ENCODE measurements around the gene RAVER1. TPM values are rescaled to one million over a fixed set of nuclear protein-coding genes. Genes with fewer than 3 reads are reported as not detected.

RAVER1 gene
- total RNA-seq, 1 experiment from 2014 or later: 36.1 TPM

GRCh38 chr19:10325732-10326131 lies 7.6 kb downstream of the RAVER1 start:
- TF ChIP-seq CTCF (IDR thresholded peaks at IDR 0.05; ENCODE audit: unreplicated experiment): no peak
- CTCF ChIA-PET: interaction anchor here (0.5 to 0.6 kb wide), 3 partner anchors 46 to 300 kb away, joined by 3 to 4 read pairs (median 4); partner anchors contain the start of gene SLC44A2
- no peaks in the 10 kb centered on the region for H3K27me3 Mint-ChIP-seq (ENCODE audit: insufficient read depth, unreplicated experiment)
- H3K27ac Mint-ChIP-seq (ENCODE audit: low read depth, unreplicated experiment): no peak overlapping the region
- no peak for DNase-seq (ENCODE audit: unreplicated experiment)
- intact Hi-C loops (cut with micrococcal nuclease): no loop called here
- no TSS peak for BruUV-seq (replicated peaks)
- no peak overlapping the region for H3K4me3 Mint-ChIP-seq (ENCODE audit: unreplicated experiment)
- no peaks in the 10 kb centered on the region for H3K4me1 Mint-ChIP-seq (ENCODE audit: insufficient read depth, unreplicated experiment)
- POLR2A ChIA-PET: interaction anchor here (1.3 kb wide), 1 partner anchor 8 kb away, joined by 4 read pairs; the partner anchor contains the start of gene RAVER1
- no peaks in the 10 kb centered on the region for H3K9me3 Mint-ChIP-seq (ENCODE audit: unreplicated experiment)
- H3K36me3 Mint-ChIP-seq (ENCODE audit: insufficient read depth, unreplicated experiment): peaks cover 75% of the 10 kb centered on the region

DNA sequence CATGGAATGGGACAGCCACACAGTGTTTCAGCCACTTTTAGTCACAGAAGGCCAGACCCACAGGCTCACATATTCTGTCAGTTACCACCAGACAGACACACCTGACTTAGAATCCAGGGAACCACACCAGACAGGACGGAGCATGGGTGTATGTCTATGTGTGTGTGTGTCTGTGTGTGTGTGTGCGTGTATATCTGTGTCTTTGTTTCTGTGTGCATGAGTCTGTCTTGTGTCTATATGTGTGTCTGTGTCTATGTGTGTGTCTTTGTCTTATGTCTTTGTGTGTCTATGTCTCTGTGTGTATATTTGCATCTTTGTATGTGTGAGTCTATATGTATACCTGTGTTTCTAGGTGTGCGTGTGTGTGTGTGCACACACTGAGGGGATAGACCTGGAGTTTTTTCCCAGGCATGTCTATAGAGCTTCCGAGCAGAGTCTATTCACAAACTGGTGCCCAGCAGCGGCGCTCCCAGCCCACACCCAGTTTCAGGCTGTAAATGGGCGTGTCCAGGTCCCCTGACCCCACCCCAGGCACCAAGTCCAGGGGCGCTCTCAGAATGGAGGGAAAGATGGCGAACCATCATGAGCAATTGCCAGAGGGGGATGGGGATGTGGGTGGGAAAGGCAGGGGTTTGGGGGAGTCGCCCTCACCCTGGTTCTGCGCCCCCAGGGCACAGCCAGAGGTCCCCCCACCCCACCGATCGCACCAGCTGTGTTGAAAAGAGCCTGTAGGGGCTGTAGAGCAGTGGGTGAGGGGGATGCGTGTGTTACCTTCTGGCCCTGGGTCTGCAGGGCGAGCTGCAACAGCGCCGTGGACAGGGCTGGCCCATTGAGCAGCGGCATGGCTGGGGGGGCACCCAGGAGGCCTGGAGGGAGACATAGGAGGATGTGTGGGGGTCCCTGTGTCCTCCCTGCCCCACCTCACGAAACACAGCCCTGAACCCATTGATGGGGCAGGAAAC lies 11.2 kb downstream of the RAVER1 start:
- CTCF ChIA-PET: no interaction called here
- Mint-ChIP-seq H3K27ac (ENCODE audit: low read depth, unreplicated experiment) (no peak overlapping the region), H3K9me3 (ENCODE audit: unreplicated experiment) (no peaks in the 10 kb centered on the region)

DNA sequence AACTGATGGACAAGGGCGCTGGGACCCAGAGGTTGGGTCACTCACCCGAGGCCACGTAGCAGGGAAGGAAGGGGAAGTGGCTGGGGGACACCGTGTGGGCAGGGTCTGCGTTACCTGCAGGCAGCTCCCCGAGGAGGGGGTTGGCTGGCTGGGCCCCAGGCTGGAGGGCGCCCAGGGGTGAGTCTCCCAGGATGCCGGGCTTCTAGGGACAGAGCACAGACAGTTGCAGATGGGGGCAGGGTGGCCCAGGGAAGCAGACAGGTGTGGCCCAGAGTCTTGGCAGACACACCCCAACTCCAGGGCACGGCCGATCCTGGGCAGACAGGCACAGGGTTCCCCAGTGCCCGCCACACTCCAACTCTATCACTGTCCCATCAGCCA lies 11.9 kb downstream of the RAVER1 start:
- POLR2A ChIA-PET: no interaction called here
- intact Hi-C loops (cut with micrococcal nuclease): no loop called here
- H3K9me3 Mint-ChIP-seq (ENCODE audit: unreplicated experiment): no peaks in the 10 kb centered on the region
- BruUV-seq (replicated peaks): no TSS peak
- CTCF ChIA-PET: interaction anchor here (0.9 to 1.3 kb wide), 2 partner anchors 50 to 67 kb away, joined by 3 read pairs; no protein-coding TSS in a partner anchor
- no peaks in the 10 kb centered on the region for H3K4me1 Mint-ChIP-seq (ENCODE audit: insufficient read depth, unreplicated experiment)
- H3K27ac Mint-ChIP-seq (ENCODE audit: low read depth, unreplicated experiment): no peak overlapping the region
- no peak overlapping the region for H3K4me3 Mint-ChIP-seq (ENCODE audit: unreplicated experiment)
- peaks cover 63% of the 10 kb centered on the region for H3K36me3 Mint-ChIP-seq (ENCODE audit: insufficient read depth, unreplicated experiment)
- DNase-seq (ENCODE audit: unreplicated experiment): no peak
- no peak for TF ChIP-seq CTCF (IDR thresholded peaks at IDR 0.05; ENCODE audit: unreplicated experiment)
- H3K27me3 Mint-ChIP-seq (ENCODE audit: insufficient read depth, unreplicated experiment): no peaks in the 10 kb centered on the region

More for the DNA sequence above, 11.2 kb downstream of the RAVER1 start:
- TF ChIP-seq CTCF (IDR thresholded peaks at IDR 0.05; ENCODE audit: unreplicated experiment): no peak
- intact Hi-C loops (cut with micrococcal nuclease): no loop called here
- H3K4me1 Mint-ChIP-seq (ENCODE audit: insufficient read depth, unreplicated experiment): no peaks in the 10 kb centered on the region
- BruUV-seq (replicated peaks): no TSS peak
- no peak overlapping the region for H3K4me3 Mint-ChIP-seq (ENCODE audit: unreplicated experiment)
- POLR2A ChIA-PET: no interaction called here
- DNase-seq (ENCODE audit: unreplicated experiment): no peak
- H3K27me3 Mint-ChIP-seq (ENCODE audit: insufficient read depth, unreplicated experiment): no peaks in the 10 kb centered on the region
- H3K36me3 Mint-ChIP-seq (ENCODE audit: insufficient read depth, unreplicated experiment): peaks cover 68% of the 10 kb centered on the region

- no TSS peak for BruUV-seq (replicated peaks)
- POLR2A ChIA-PET: no interaction called here
These were observed 12.5 kb downstream of the RAVER1 start for GRCh38 chr19:10320602-10321416.

More at GRCh38 chr19:10320602-10321416, 12.5 kb downstream of the RAVER1 start:
- CTCF ChIA-PET: interaction anchor here (0.9 to 1.3 kb wide), 2 partner anchors 49 to 68 kb away, joined by 3 read pairs; no protein-coding TSS in a partner anchor
- Mint-ChIP-seq H3K9me3 (ENCODE audit: unreplicated experiment) (no peaks in the 10 kb centered on the region), H3K27ac (ENCODE audit: low read depth, unreplicated experiment) (no peak overlapping the region), H3K4me3 (ENCODE audit: unreplicated experiment) (no peak overlapping the region), H3K4me1 (ENCODE audit: insufficient read depth, unreplicated experiment) (peaks cover 6% of the 10 kb centered on the region), H3K36me3 (ENCODE audit: insufficient read depth, unreplicated experiment) (peaks cover 66% of the 10 kb centered on the region), H3K27me3 (ENCODE audit: insufficient read depth, unreplicated experiment) (no peaks in the 10 kb centered on the region)
- no peak for TF ChIP-seq CTCF (IDR thresholded peaks at IDR 0.05; ENCODE audit: unreplicated experiment)
- no peak for DNase-seq (ENCODE audit: unreplicated experiment)
- intact Hi-C loops (cut with micrococcal nuclease): no loop called here

Data from MCF 10A (cell line).